HG02588 (cell line): ENCODE measurements around the gene ADGRL4.

Experiments
- ATAC-seq: cut with Tn5 transposase; IDR thresholded peaks from one replicate; pipeline ENCODE4 v1.9.1; 2021; ENCODE audit warnings: mild to moderate bottlenecking, moderate library complexity; ENCODE audit not compliant: unreplicated experiment

ADGRL4 gene

DNA sequence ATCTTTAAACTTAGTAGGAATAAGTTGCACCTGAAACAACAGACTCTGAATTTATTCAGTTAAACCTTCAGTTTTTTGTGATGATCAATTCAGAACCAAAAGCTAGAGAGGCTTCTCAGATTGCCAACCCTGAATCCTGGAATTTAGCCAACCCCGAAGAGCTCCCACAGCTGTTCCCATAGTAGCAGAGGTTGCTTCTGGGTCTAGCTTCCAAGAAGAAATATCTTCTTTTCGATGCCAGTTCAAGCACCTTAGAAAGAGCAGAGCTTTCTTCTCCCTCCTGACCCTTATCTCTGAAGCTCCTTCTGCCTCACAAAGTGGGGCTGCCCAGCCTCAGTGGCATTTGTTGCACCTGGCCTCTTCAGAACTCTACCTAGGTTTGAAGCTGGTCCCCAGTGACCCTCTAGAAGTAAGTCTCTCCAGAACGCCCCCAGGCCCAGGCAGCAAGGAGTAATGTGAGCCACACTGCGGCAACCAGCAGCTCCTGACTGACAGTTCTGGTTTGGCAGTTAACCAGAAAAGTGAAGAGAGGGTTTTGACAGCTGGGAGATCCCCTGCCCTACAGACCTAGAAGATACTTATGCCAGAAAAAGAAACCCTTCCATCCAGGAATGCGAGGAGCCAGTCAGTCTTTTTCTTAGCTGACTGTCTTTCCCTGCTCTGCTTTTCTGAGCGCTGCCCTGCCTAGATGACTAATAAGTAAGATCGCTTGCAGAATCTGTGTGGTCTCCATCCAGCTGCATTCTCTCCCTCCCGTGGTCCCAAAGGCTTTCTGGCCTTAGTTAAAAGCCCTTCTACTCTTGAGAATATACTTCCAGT lies 165.9 kb downstream of the ADGRL4 start:
- peak; percentile 50 for ATAC-seq
